HG03460 (cell line): ENCODE measurements around the gene ST7.
A peak's percentile ranks its signal among the peaks of the same experiment; 100 is the strongest.

Source experiments
- ATAC-seq: cut with Tn5 transposase; IDR thresholded peaks from one replicate; pipeline ENCODE4 v1.9.1; 2021; ENCODE audit not compliant: unreplicated experiment

ST7 gene

DNA sequence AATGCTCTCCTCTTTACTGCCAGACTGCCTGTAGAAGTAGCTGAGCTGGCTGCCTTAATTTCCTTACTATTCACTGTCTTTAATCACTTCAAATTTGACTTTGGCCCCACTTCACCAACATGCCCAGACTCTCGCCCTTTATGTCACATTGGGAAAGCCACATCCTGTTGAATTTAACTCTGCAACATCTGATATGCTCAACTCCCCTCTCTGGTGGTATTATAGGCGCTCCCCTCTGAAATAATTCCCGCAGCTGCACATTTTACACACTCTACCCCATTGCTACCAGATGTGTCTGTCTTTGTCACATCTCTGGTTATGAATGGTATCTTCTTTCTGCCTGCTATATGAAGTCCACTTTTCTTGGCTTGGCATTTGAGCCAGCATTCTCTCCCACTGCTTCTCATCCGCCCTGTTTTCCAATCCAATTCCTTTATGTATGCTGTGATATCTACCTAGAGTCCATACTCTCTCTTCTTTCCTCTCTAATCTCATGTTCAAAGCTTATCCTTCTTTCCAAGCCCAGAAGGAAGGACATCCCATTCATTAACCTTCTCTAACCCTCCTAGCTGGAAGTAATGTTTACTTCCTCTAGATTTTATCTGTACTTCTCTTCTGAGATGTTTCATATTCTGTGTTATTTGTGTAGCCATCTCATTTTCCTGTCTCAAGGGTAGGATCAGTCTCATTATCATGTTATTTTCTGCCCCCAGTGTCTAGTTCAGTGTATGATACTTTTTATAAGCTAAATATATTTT lies 134.5 kb downstream of the ST7 start:
- ATAC-seq = no peak

GRCh38 chr7:117088623-117089194 lies 135.4 kb downstream of the ST7 start:
- ATAC-seq = no peak

DNA sequence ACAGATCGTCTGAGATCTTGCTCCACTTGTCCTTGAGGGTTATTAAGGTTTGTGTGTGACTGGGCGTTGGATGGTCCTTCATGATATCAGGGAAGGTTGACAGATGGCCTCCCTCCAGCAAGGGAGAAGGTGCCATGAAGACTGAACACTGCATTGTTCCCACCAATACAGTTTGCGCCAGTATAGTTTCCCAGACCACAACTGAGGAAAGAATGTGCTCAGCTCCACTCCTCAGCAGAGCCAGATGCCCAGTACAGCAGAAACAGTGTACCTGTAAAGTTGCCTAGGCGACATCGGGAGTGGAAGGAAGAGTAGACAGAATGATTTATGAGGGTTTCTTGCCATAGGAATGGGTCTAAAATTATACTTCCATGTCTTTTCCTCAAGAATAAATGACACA lies 137.5 kb downstream of the ST7 start:
- no peak for ATAC-seq

DNA sequence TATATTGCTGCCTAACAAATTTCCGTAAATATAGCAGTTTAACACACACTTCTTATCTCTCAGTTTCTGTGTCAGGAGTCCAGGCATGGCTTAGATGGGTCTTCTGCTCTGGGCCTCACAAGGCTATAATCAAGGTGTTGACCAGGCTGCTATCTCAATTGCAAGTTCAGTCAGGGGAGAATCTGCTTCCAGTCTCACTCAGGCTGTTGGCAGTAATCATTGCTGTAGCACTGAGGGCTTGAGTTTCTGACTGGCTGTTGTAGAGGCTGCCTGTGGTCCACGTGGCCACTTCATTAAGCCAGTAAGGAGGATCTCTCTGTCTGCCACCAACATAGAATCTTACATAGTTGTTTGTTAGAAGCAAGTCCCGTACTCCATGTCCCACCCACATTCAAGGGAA lies 138.4 kb downstream of the ST7 start:
- ATAC-seq = no peak

- no peak for ATAC-seq
Observed at GRCh38 chr7:117092785-117093184, 139.5 kb downstream of the ST7 start.

DNA sequence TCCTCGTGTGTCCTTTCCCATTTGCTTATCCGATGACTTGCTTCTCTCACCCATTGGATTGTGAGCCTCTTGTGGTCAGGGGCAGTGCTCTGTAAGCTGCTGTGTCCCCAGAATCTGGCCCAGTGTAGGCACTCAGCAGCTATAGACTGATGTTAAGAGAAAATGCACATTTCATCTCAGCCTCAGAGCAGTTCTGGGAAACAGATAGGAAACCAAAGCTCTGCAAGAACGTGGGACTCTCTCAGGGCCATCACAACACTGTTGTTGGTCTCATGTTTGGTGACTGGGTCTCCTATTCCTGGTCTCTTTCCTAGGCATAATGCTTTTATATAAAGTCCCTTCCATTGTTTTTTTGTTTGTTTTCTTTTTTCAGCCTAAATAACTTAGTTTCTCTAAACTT lies 141.2 kb downstream of the ST7 start:
- no peak for ATAC-seq

- no peak for ATAC-seq
Observed at GRCh38 chr7:117095055-117095454, 141.8 kb downstream of the ST7 start.

- no peak for ATAC-seq
Observed at GRCh38 chr7:117096330-117096729, 143.0 kb downstream of the ST7 start.

GRCh38 chr7:117096942-117097341 lies 143.6 kb downstream of the ST7 start:
- no peak for ATAC-seq

GRCh38 chr7:117097860-117098259 lies 144.6 kb downstream of the ST7 start:
- no peak for ATAC-seq

- no peak for ATAC-seq
Observed at GRCh38 chr7:117098457-117098856, 145.2 kb downstream of the ST7 start.

GRCh38 chr7:117101026-117101425 lies 147.7 kb downstream of the ST7 start:
- ATAC-seq = no peak

GRCh38 chr7:117110480-117111315 lies 157.4 kb downstream of the ST7 start:
- peak; percentile 98 for ATAC-seq

GRCh38 chr7:117111535-117111934 lies 158.2 kb downstream of the ST7 start:
- no peak for ATAC-seq

- ATAC-seq = no peak
Observed at GRCh38 chr7:117112640-117113039, 159.3 kb downstream of the ST7 start.

- no peak for ATAC-seq
Observed at GRCh38 chr7:117113871-117114270, 160.6 kb downstream of the ST7 start.

GRCh38 chr7:117114272-117114671 lies 161.0 kb downstream of the ST7 start:
- no peak for ATAC-seq

DNA sequence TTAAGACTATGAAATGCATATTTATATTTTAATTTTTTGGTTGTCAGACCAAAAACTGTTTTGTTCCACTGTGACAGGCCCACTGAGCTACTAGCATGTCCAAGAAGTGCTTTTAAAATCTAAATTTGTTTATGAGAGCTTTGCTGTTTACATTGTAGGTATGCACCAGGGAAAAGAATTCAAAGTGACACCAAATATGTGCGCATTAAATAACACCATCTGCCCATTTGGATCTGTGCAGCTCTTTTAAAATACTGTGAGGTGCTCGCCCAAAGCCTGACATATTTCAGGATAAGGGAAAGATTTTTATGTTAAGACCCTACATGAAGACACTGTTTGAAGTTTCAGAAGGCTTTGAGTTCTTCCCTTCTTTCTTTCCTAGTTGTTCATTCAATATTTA lies 162.9 kb downstream of the ST7 start:
- no peak for ATAC-seq

- ATAC-seq = no peak
Observed at GRCh38 chr7:117117172-117117571, 163.9 kb downstream of the ST7 start.

- ATAC-seq = no peak
Observed at GRCh38 chr7:117118579-117119180, 165.4 kb downstream of the ST7 start.

DNA sequence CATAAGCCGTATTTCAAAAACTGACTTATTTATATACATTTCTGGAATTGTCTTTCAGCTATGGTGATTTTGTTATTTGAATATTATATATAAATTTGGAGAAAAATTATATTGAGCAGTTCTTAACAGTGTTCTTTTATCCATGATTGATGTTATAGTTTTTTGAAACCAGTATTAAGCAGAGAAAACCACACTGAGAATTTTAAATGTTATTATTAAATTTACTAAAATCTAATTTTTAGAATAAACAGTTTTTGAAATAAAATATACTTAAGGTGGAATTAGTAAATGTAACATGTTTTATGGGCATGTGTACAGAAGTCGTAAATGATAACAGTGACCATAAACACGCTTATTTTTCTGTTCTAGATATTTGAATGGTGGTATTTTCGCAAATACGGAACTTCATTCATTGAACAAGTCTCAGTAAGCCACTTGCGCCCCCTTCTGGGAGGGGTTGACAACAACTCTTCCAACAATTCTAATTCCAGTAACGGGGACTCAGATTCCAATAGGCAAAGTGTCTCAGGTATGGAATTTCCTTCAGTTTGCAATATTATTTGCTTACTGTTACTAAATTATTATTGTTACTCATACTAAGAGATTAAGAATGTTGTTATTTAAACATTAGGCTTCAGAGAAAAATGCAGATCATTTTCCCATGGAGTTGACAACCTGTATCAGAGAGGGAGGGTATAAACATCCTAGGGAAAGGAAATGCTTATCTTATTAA lies 166.1 kb downstream of the ST7 start:
- ATAC-seq = no peak
